HUES6 (cell line): Measurements from ENCODE around the gene ANKRD2.

Source experiments
- H3K27ac ChIP-seq: 2 replicates; pipeline ENCODE4 v1.7.0; 2013; ENCODE audit warnings: low read depth, mild to moderate bottlenecking, low read length, inconsistent platforms
- H3K27me3 ChIP-seq: 2 replicates; pipeline ENCODE4 v1.6.1; 2013; ENCODE audit warnings: low read length; ENCODE audit not compliant: control insufficient read depth, insufficient read depth
- H3K36me3 ChIP-seq: 2 replicates; pipeline ENCODE4 v1.6.1; 2013; ENCODE audit warnings: low read length; ENCODE audit not compliant: control insufficient read depth, insufficient read depth
- H3K4me1 ChIP-seq: 2 replicates; pipeline ENCODE4 v1.6.1; 2013; ENCODE audit warnings: low read length; ENCODE audit not compliant: control insufficient read depth, insufficient read depth
- H3K4me3 ChIP-seq: 2 replicates; pipeline ENCODE4 v1.5.1; 2013; ENCODE audit warnings: low read depth, low read length
- H3K9ac ChIP-seq: one replicate; pipeline ENCODE4 v1.6.1; 2013; ENCODE audit warnings: mild to moderate bottlenecking, low read length
- H3K9me3 ChIP-seq: 2 replicates; pipeline ENCODE4 v1.6.1; 2013; ENCODE audit warnings: low read depth, low read length; ENCODE audit not compliant: control insufficient read depth, insufficient read depth

The ANKRD2 gene

DNA sequence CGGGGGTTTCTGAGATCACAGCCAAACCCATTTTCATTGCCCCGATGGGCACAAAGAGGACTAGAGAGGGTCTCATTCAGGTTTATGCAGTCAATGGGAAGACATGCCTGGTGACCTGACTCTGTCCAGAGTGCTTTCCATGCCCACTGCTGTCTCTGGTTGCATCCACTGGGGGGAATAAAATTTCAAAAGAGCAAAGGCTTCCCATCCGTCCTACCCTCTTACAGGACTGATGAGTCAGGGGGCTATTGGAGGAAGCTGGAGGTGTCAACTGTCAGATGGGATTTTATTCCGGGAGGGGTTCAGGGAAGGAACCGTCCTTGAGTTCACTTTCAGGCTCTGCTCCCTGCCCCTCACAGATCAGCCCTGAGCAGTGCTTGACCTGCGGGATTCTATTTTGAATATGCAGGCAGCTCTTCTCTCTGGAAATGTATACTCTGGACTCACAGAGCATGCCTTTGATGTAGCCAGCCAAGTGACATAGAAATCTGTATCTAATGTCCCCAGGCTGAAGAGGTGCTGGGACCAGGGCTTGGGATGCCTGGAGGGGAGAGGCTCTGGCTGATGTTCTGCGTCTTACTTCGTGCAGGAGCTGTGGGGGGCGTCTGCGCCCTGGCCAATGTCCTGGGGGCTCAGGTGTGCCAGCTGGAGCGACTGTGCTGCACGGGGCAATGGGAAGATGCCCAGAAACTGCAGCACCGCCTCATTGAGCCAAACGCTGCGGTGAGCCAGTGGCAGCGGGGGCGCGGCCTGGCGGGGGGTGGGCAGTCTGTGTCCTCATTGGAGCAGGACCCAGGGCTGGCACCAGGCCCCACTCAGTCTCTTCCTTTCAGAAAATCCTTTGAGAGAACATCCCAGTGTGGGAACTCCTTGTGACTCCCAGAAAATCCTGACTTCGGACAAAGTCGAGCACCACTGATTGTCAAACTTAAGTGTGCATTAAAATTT is 29.0 kb downstream of the ANKRD2 start:
- no peaks in the 10 kb centered on the region for H3K36me3 ChIP-seq
- H3K4me3 ChIP-seq: no peak overlapping the region
- no peaks in the 10 kb centered on the region for H3K27me3 ChIP-seq
- H3K9ac ChIP-seq: no peak overlapping the region
- H3K4me1 ChIP-seq: no peaks in the 10 kb centered on the region
- H3K27ac ChIP-seq: no peak overlapping the region
- no peaks in the 10 kb centered on the region for H3K9me3 ChIP-seq

- peaks cover 10% of the 10 kb centered on the region for H3K4me1 ChIP-seq
- no peak overlapping the region for H3K9ac ChIP-seq
These were observed 34.6 kb downstream of the ANKRD2 start for GRCh38 chr10:97607095-97607636.

GRCh38 chr10:97608991-97609561 is 36.5 kb downstream of the ANKRD2 start:
- Histone ChIP-seq H3K9me3 (no peaks in the 10 kb centered on the region), H3K4me1 (peaks cover 12% of the 10 kb centered on the region), H3K27me3 (no peaks in the 10 kb centered on the region), H3K4me3 (no peak overlapping the region), H3K9ac (no peak overlapping the region), H3K27ac (no peak overlapping the region), H3K36me3 (no peaks in the 10 kb centered on the region)

More at GRCh38 chr10:97607095-97607636, 34.6 kb downstream of the ANKRD2 start:
- Histone ChIP-seq H3K36me3 (no peaks in the 10 kb centered on the region), H3K27ac (no peak overlapping the region), H3K27me3 (no peaks in the 10 kb centered on the region), H3K4me3 (no peak overlapping the region), H3K9me3 (no peaks in the 10 kb centered on the region)

DNA sequence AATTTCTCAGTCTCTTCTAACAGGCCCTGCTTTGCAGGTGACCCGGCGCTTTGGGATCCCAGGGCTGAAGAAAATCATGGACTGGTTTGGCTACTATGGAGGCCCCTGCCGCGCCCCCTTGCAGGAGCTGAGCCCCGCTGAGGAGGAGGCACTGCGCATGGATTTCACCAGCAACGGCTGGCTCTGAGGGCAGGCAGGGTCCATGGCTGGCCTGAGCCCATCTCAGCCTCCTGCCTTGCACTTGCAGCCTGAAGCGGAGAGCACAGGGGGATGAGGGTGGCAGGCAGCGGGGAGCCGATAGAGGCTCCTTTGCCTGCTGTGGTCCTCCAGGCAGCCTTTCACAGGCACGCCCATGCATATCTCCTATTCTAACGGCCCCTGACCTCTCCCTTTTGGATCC is 38.9 kb downstream of the ANKRD2 start:
- Histone ChIP-seq H3K36me3 (peaks cover 7% of the 10 kb centered on the region; the same call in 1 of the 2 replicates), H3K9ac (no peak overlapping the region), H3K4me1 (peaks cover 12% of the 10 kb centered on the region), H3K27ac (no peak overlapping the region), H3K27me3 (no peaks in the 10 kb centered on the region), H3K4me3 (no peak overlapping the region), H3K9me3 (no peaks in the 10 kb centered on the region)

DNA sequence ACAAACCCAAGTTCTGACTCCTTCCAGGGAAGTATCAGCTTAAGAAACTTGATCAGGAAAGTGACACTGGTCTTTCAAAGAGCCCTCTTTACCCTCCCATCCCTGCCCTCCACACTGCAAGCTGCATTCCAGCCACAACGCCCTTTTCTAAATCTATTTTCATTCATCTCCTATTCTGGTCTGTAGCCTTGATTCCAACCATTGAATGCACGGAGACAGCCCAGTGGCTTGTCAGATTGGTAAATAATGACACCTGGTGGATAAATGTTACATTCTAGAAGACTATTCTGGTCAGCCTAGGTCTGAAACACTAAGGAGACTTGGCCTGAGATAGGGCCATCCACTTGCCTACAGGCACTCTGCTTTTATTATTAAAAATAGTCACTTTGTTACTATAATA is 39.8 kb downstream of the ANKRD2 start:
- Histone ChIP-seq H3K4me1 (peaks cover 12% of the 10 kb centered on the region), H3K4me3 (no peak overlapping the region), H3K27ac (no peak overlapping the region), H3K9ac (no peak overlapping the region), H3K27me3 (no peaks in the 10 kb centered on the region), H3K9me3 (no peaks in the 10 kb centered on the region), H3K36me3 (peaks cover 7% of the 10 kb centered on the region; the same call in 1 of the 2 replicates)

DNA sequence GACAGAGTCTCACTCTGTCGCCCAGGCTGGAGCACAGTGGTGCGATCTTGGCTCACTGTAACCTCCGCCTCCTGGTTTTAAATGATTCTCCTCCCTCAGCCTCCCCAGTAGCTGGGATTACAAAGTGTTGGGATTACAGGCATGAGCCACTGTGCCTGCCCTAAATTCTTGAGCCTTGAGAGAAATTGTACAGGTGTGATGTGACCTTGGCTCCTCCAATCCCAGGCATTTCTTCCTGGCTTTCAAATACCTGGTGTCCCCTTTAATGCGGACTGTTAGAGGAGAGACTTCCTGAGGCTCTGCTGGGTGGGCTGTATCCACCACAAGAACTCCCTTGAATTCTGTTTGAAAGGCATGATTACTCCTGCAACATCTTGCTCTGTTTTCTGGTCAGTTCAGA is 45.7 kb downstream of the ANKRD2 start:
- no peak overlapping the region for H3K27ac ChIP-seq
- no peaks in the 10 kb centered on the region for H3K27me3 ChIP-seq
- no peaks in the 10 kb centered on the region for H3K4me1 ChIP-seq
- no peaks in the 10 kb centered on the region for H3K9me3 ChIP-seq
- peaks cover 7% of the 10 kb centered on the region; the same call in 1 of the 2 replicates for H3K36me3 ChIP-seq
- H3K4me3 ChIP-seq: no peak overlapping the region
- no peak overlapping the region for H3K9ac ChIP-seq

GRCh38 chr10:97618733-97619132 is 46.2 kb downstream of the ANKRD2 start:
- H3K4me1 ChIP-seq: no peaks in the 10 kb centered on the region
- no peak overlapping the region for H3K9ac ChIP-seq
- no peak overlapping the region for H3K4me3 ChIP-seq
- no peaks in the 10 kb centered on the region for H3K9me3 ChIP-seq
- peaks cover 7% of the 10 kb centered on the region; the same call in 1 of the 2 replicates for H3K36me3 ChIP-seq
- no peak overlapping the region for H3K27ac ChIP-seq
- no peaks in the 10 kb centered on the region for H3K27me3 ChIP-seq

DNA sequence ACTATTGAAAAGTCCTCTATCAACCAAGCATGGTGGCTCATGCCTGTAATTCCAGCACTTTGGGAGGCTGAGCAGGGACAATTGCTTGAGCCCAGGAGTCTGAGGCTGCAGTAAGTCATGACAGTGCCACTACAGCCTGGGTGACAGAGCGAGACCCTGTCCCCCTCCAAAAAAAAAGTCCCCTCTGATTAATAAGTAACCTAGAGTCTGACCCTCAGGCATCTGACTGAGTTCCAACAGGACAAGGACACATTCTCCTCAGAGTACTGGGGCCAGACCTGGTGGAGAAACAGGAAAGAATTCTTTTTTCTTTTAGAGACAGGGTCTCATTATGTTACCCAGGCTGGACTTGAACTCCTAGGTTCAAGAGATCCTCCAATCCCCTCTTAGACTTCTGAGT is 50.7 kb downstream of the ANKRD2 start:
- Histone ChIP-seq H3K9ac (no peak overlapping the region), H3K27me3 (no peaks in the 10 kb centered on the region), H3K36me3 (no peaks in the 10 kb centered on the region), H3K4me3 (no peak overlapping the region), H3K4me1 (no peaks in the 10 kb centered on the region), H3K27ac (no peak overlapping the region), H3K9me3 (no peaks in the 10 kb centered on the region)

GRCh38 chr10:97627731-97628130 is 55.2 kb downstream of the ANKRD2 start:
- Histone ChIP-seq H3K27me3 (no peaks in the 10 kb centered on the region), H3K4me3 (no peak overlapping the region), H3K4me1 (no peaks in the 10 kb centered on the region), H3K27ac (no peak overlapping the region), H3K9me3 (no peaks in the 10 kb centered on the region), H3K9ac (no peak overlapping the region), H3K36me3 (no peaks in the 10 kb centered on the region)

- Histone ChIP-seq H3K9me3 (no peaks in the 10 kb centered on the region), H3K27me3 (no peaks in the 10 kb centered on the region), H3K36me3 (no peaks in the 10 kb centered on the region), H3K9ac (no peak overlapping the region), H3K27ac (no peak overlapping the region), H3K4me3 (no peak overlapping the region), H3K4me1 (no peaks in the 10 kb centered on the region)
These were observed 55.6 kb downstream of the ANKRD2 start for GRCh38 chr10:97628228-97628627.

DNA sequence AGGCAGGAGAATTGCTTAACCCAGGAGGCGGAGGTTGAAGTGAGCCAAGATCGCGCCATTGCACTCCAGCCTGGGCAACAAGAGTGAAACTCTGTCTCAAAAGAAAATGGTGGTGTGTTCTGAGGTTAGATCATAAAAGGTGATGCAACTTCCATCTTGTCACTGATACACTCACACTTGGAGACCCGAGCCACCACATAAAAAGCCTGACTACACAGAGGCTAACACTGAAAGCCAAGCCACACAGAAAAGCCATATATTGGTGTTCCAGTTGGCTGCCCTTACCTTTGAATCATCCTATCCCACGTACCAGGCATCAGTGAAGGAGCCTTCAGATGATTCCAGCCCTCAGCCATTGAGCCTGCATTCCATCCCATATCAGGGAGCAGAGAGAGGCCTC is 56.7 kb downstream of the ANKRD2 start:
- Histone ChIP-seq H3K9me3 (no peaks in the 10 kb centered on the region), H3K4me3 (no peak overlapping the region), H3K4me1 (peaks cover 3% of the 10 kb centered on the region; the same call in 1 of the 2 replicates), H3K27me3 (no peaks in the 10 kb centered on the region), H3K9ac (no peak overlapping the region), H3K36me3 (no peaks in the 10 kb centered on the region), H3K27ac (no peak overlapping the region)
